Natural killer cell (primary cell): Measurements from ENCODE around the gene GNB3. TPM values are rescaled to one million over a fixed set of nuclear protein-coding genes. Genes with fewer than 3 reads are reported as not detected.

ENCODE experiments used
- ATAC-seq, 3 donors: fragments of 150-1000 bp in 2 of 3; fragments of 200-7000 bp in 1 of 3; cut with Tn5 transposase; 1 replicate in 1 of 3; 2 replicates in 2 of 3; pipeline ENCODE4 v1.10.0; 2021; ENCODE audit warnings: mild to moderate bottlenecking in 2 of 3, moderate library complexity in 2 of 3
- DNase-seq, 2 donors: peaks; one replicate each; pipeline versions ENCODE4 v3.0.0 to v3.0.0-alpha.2; 2013 to 2021; ENCODE audit warnings: mixed read lengths in 1 of 2
- H3K27ac ChIP-seq: one replicate; pipeline ENCODE4 v1.5.1; 2013; ENCODE audit warnings: mild to moderate bottlenecking, low read length
- H3K27me3 ChIP-seq: one replicate; pipeline ENCODE4 v1.6.1; 2013; ENCODE audit warnings: low read length; ENCODE audit not compliant: control insufficient read depth, insufficient read depth
- H3K36me3 ChIP-seq: one replicate; pipeline ENCODE4 v1.6.1; 2013; ENCODE audit warnings: low read length; ENCODE audit not compliant: control insufficient read depth, insufficient read depth
- H3K4me1 ChIP-seq: one replicate; pipeline ENCODE4 v1.6.1; 2013; ENCODE audit warnings: low read length; ENCODE audit not compliant: control insufficient read depth, insufficient read depth
- H3K4me3 ChIP-seq: one replicate; pipeline ENCODE4 v1.5.1; 2013; ENCODE audit warnings: low read length
- H3K9me3 ChIP-seq: one replicate; pipeline ENCODE4 v1.6.1; 2013; ENCODE audit warnings: low read length; ENCODE audit not compliant: control insufficient read depth, insufficient read depth
- H3K27ac Mint-ChIP-seq, 2 donors: one replicate each; pipeline ENCODE4 v1.8.0; 2022; ENCODE audit warnings: mild to moderate bottlenecking in 2 of 2, mixed read lengths in 2 of 2, moderate library complexity in 1 of 2
- H3K27me3 Mint-ChIP-seq, 2 donors: one replicate each; pipeline ENCODE4 v1.8.0; 2022; ENCODE audit warnings: low read depth in 2 of 2, mixed read lengths in 2 of 2
- H3K36me3 Mint-ChIP-seq: one replicate; pipeline ENCODE4 v1.8.0; 2022; ENCODE audit warnings: mixed read lengths
- H3K4me1 Mint-ChIP-seq, 2 donors: one replicate each; pipeline ENCODE4 v1.8.0; 2022; ENCODE audit warnings: mixed read lengths in 2 of 2
- H3K4me3 Mint-ChIP-seq: one replicate; pipeline ENCODE4 v1.8.0; 2022; ENCODE audit warnings: mild to moderate bottlenecking, moderate library complexity, mixed read lengths
- H3K9me3 Mint-ChIP-seq, 2 donors: one replicate each; pipeline ENCODE4 v1.8.0; 2022; ENCODE audit warnings: mixed read lengths in 2 of 2
- WGBS: methylation state at CpG from one replicate; pipeline ENCODE4 v1.1.7; 2013; ENCODE audit warnings: missing lambda C conversion rate; ENCODE audit not compliant: insufficient coverage; 5-methylcytosine and 5-hydroxymethylcytosine counted together
- intact Hi-C: fragments of 100-400 bp; cut with micrococcal nuclease; formaldehyde crosslinking; loops from one replicate; pipeline ENCODE4 v1.14.2; 2022
- total RNA-seq, 4 donors: library from RNA; stranded (reverse); fragments of 120-200 nt in 1 of 4; gene quantifications; one replicate each; pipeline versions ENCODE4 v1.2.3 to v1.2.4, GENCODE V29; 2013 to 2022
- TF ChIP-seq, protein P1 (sequence below): fragments of 200-600 bp; IDR thresholded peaks from one replicate; pipeline ENCODE4 v1.8.0; 2022; ENCODE audit warnings: antibody characterized with exemption

The GNB3 gene
- total RNA-seq, 3 donors from 2014 or later (not counting 1 experiment from before 2014, with no cell fraction given): not detected

DNA sequence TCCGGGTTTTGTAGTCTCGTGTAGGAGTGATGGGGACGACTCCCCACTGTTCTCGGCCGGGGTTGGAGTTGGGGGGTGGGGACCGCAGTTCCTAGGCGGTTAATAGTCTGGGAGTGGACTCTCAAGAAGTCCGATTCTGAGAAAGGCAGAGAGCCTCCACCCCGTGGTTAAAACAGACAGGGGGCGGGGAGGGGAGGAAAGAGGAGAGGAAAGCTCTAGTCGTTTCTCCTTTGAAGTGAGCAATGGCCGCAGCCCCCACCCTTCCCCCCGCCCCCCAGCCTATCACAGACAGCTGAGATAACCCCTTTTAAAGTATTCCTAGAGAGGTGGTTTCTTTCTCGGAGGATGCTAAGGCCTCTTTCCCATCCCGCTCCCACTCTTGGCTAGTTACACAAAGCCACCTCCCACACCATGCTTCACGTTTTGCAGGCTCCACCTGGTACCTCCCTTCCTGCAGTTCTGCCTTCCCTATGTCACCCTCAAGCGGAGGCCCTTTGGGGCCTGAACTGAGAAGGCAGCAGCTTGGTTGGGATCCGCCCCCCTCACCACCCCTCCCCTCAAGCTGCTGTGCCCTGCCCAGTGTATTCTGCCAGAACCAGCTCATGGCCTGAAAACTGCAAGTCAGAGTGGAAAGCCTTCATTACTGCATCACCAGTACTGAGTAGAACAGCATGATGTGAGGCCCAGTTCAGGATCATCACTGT lies 12.1 kb downstream of the GNB3 start:
- DNase-seq (peak in 1 of 2 donors; percentile 75), ATAC-seq (no peak)
- Mint-ChIP-seq H3K27me3 (no peaks in the 10 kb centered on the region), H3K9me3 (no peaks in the 10 kb centered on the region), H3K4me3 (peak overlapping the region; percentile 91), H3K36me3 (no peaks in the 10 kb centered on the region), H3K27ac (peak overlapping the region; percentile 95 to 99), H3K4me1 (peaks cover 8 to 43% of the 10 kb centered on the region in 2 donors)
- Histone ChIP-seq H3K9me3 (no peaks in the 10 kb centered on the region), H3K4me1 (peaks cover 22% of the 10 kb centered on the region), H3K36me3 (peaks cover 20% of the 10 kb centered on the region), H3K4me3 (peak overlapping the region; percentile 76), H3K27ac (peak overlapping the region; percentile 20), H3K27me3 (no peaks in the 10 kb centered on the region)
- intact Hi-C loops: loop anchor here (1.0 kb wide), 8 partner anchors 16 to 190 kb away; partner anchors contain the start of genes EMG1, ING4, LPCAT3 and MLF2
- WGBS: 0% methylated on average over 15 of the region's 18 CpGs
- TF ChIP-seq, protein P1, sequence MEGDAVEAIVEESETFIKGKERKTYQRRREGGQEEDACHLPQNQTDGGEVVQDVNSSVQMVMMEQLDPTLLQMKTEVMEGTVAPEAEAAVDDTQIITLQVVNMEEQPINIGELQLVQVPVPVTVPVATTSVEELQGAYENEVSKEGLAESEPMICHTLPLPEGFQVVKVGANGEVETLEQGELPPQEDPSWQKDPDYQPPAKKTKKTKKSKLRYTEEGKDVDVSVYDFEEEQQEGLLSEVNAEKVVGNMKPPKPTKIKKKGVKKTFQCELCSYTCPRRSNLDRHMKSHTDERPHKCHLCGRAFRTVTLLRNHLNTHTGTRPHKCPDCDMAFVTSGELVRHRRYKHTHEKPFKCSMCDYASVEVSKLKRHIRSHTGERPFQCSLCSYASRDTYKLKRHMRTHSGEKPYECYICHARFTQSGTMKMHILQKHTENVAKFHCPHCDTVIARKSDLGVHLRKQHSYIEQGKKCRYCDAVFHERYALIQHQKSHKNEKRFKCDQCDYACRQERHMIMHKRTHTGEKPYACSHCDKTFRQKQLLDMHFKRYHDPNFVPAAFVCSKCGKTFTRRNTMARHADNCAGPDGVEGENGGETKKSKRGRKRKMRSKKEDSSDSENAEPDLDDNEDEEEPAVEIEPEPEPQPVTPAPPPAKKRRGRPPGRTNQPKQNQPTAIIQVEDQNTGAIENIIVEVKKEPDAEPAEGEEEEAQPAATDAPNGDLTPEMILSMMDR: no peak

- H3K27ac ChIP-seq: no peak overlapping the region
- H3K36me3 Mint-ChIP-seq: no peaks in the 10 kb centered on the region
- H3K4me3 ChIP-seq: no peak overlapping the region
Observed at GRCh38 chr12:6853626-6854025, 12.9 kb downstream of the GNB3 start.

DNA sequence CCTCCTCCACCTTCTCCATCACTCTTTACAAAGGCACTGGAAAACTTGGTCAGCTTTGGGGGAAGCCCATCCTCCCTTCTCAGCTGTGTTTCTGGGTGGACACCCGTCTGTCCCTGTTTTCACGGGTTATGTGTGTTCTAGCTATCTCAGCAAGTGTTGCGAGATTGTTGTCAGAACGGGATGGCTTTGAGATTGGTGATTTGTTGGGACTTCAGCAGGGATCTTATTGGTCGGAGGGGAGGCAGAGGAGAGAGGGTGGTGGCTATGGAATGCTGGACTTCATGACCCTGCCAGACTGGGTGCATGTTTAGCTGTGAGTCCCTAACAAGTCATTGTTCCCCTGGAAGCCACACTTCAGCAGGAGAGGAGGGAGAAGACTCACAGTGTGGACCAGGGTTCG lies 13.3 kb downstream of the GNB3 start:
- Histone ChIP-seq H3K27ac (no peak overlapping the region), H3K4me3 (no peak overlapping the region), H3K9me3 (no peaks in the 10 kb centered on the region), H3K27me3 (no peaks in the 10 kb centered on the region), H3K36me3 (peaks cover 33% of the 10 kb centered on the region), H3K4me1 (peaks cover 22% of the 10 kb centered on the region)
- Mint-ChIP-seq H3K4me3 (peak overlapping the region; percentile 66), H3K36me3 (no peaks in the 10 kb centered on the region), H3K27me3 (no peaks in the 10 kb centered on the region), H3K9me3 (no peaks in the 10 kb centered on the region), H3K4me1 (peaks cover 8 to 43% of the 10 kb centered on the region in 2 donors), H3K27ac (peak overlapping the region; percentile 21 to 95)
- TF ChIP-seq, protein P1: no peak
- ATAC-seq: no peak
- 96% methylated on average over 6 of the region's 6 CpGs for WGBS
- intact Hi-C loops: no loop called here
- no peak for DNase-seq

More at GRCh38 chr12:6853626-6854025, 12.9 kb downstream of the GNB3 start:
- Histone ChIP-seq H3K27me3 (no peaks in the 10 kb centered on the region), H3K9me3 (no peaks in the 10 kb centered on the region), H3K36me3 (peaks cover 29% of the 10 kb centered on the region), H3K4me1 (peaks cover 22% of the 10 kb centered on the region)
- no peak for ATAC-seq
- Mint-ChIP-seq H3K27me3 (no peaks in the 10 kb centered on the region), H3K9me3 (no peaks in the 10 kb centered on the region), H3K4me3 (peak overlapping the region; percentile 66), H3K27ac (peak overlapping the region; percentile 21 to 95), H3K4me1 (peaks cover 8 to 43% of the 10 kb centered on the region in 2 donors)
- 100% methylated on average over 1 of the region's 1 CpG for WGBS
- intact Hi-C loops: no loop called here
- TF ChIP-seq, protein P1: no peak
- DNase-seq: no peak
